Parathyroid adenoma (tissue), 2 donors: Measurements from ENCODE around the gene SH3D19.
"Not testable (repeated sequence)": the region's sequence is repeated elsewhere in the genome, so short reads cannot be mapped to it uniquely, and the experiment has no call there.

Source experiments
- H2AFZ ChIP-seq: fragments of 300-600 bp; sonication (generic); one replicate; pipeline ENCODE4 v1.7.0; 2017; ENCODE audit warnings: antibody characterized with exemption, mild to moderate bottlenecking
- H3K27ac ChIP-seq: fragments of 300-600 bp; sonication (generic); one replicate; pipeline ENCODE4 v1.7.0; 2017
- H3K27me3 ChIP-seq: fragments of 300-600 bp; sonication (generic); one replicate; pipeline ENCODE4 v1.7.0; 2017; ENCODE audit warnings: low read length; ENCODE audit not compliant: control insufficient read depth, insufficient read depth
- H3K36me3 ChIP-seq: fragments of 300-600 bp; sonication (generic); one replicate; pipeline ENCODE4 v1.7.0; 2017; ENCODE audit warnings: low read length; ENCODE audit not compliant: control insufficient read depth, insufficient read depth
- H3K4me1 ChIP-seq: fragments of 300-600 bp; sonication (generic); one replicate; pipeline ENCODE4 v1.7.0; 2017; ENCODE audit warnings: control low read depth
- H3K4me2 ChIP-seq: fragments of 300-600 bp; sonication (generic); one replicate; pipeline ENCODE4 v1.7.0; 2017; ENCODE audit warnings: low read length
- H3K4me3 ChIP-seq: fragments of 300-600 bp; sonication (generic); one replicate; pipeline ENCODE4 v1.7.0; 2017; ENCODE audit warnings: low read depth, low read length
- H3K79me2 ChIP-seq: fragments of 300-600 bp; sonication (generic); one replicate; pipeline ENCODE4 v1.7.0; 2017; ENCODE audit warnings: control low read depth
- H3K9ac ChIP-seq: fragments of 300-600 bp; sonication (generic); one replicate; pipeline ENCODE4 v1.7.0; 2017; ENCODE audit warnings: mild to moderate bottlenecking
- H3K9me3 ChIP-seq: fragments of 300-600 bp; sonication (generic); one replicate; pipeline ENCODE4 v1.7.0; 2017; ENCODE audit warnings: low read length; ENCODE audit not compliant: control insufficient read depth
- TF ChIP-seq, protein P1 (sequence below): fragments of 300-600 bp; sonication (generic); IDR thresholded peaks from one replicate; pipeline ENCODE4 v1.7.0; 2017; ENCODE audit warnings: antibody characterized with exemption, mild to moderate bottlenecking
- donor health status: primary hyperparathyroidism.

The SH3D19 gene

DNA sequence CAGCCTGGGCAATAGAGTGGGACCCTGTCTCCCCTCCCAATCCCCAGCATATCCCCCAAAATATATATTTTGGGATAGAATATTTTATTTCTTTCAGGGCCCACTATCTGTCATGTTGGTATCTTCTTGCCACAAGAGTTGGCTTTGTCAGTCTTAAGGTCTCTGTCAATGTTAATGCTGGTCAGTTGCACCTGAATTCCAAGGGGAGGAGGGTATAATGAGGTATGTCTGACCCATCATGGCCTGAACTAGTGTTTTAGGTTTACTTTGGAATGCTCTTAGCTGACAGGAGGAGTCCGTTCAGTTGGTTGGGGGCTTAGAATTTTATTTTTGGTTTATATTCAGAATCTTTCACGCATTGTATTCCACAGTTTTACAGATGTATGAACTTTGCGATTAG, 232.2 kb downstream of the SH3D19 start:
- Histone ChIP-seq H3K4me1 (no peaks in the 10 kb centered on the region), H3K27me3 (no peaks in the 10 kb centered on the region), H3K9ac (no peak overlapping the region), H3K79me2 (no peaks in the 10 kb centered on the region), H3K36me3 (no peaks in the 10 kb centered on the region), H3K9me3 (no peaks in the 10 kb centered on the region), H3K4me2 (no peak overlapping the region), H3K27ac (no peak overlapping the region), H3K4me3 (no peak overlapping the region), H2AFZ (no peak overlapping the region)
- TF ChIP-seq, protein P1, sequence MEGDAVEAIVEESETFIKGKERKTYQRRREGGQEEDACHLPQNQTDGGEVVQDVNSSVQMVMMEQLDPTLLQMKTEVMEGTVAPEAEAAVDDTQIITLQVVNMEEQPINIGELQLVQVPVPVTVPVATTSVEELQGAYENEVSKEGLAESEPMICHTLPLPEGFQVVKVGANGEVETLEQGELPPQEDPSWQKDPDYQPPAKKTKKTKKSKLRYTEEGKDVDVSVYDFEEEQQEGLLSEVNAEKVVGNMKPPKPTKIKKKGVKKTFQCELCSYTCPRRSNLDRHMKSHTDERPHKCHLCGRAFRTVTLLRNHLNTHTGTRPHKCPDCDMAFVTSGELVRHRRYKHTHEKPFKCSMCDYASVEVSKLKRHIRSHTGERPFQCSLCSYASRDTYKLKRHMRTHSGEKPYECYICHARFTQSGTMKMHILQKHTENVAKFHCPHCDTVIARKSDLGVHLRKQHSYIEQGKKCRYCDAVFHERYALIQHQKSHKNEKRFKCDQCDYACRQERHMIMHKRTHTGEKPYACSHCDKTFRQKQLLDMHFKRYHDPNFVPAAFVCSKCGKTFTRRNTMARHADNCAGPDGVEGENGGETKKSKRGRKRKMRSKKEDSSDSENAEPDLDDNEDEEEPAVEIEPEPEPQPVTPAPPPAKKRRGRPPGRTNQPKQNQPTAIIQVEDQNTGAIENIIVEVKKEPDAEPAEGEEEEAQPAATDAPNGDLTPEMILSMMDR, result no peak

DNA sequence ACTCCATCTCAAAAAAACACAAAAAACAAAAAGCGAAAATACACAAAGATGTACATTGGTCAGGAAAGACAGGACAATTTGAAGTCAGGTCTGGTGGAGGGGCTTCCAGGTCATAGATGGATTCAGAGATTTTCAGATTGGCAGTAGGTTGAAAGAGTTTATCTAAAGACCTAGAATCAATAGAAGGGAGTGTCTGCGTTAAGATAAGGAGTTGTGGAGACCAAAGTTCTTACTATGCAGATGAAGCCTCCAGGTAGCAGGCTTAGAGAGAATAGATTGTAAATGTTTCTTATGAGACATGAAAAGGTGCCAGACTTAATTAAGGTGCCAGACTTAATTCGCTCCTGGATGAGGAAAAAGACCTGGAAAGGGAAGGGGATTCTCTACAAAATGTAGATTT, 232.9 kb downstream of the SH3D19 start:
- H3K27me3 ChIP-seq, result no peaks in the 10 kb centered on the region
- no peaks in the 10 kb centered on the region for H3K36me3 ChIP-seq
- TF ChIP-seq, protein P1, result no peak
- no peaks in the 10 kb centered on the region for H3K4me1 ChIP-seq
- no peaks in the 10 kb centered on the region for H3K79me2 ChIP-seq
- H3K4me3 ChIP-seq, result no peak overlapping the region
- no peak overlapping the region for H3K9ac ChIP-seq
- no peak overlapping the region for H2AFZ ChIP-seq
- H3K27ac ChIP-seq, result no peak overlapping the region
- no peak overlapping the region for H3K4me2 ChIP-seq
- no peaks in the 10 kb centered on the region for H3K9me3 ChIP-seq

DNA sequence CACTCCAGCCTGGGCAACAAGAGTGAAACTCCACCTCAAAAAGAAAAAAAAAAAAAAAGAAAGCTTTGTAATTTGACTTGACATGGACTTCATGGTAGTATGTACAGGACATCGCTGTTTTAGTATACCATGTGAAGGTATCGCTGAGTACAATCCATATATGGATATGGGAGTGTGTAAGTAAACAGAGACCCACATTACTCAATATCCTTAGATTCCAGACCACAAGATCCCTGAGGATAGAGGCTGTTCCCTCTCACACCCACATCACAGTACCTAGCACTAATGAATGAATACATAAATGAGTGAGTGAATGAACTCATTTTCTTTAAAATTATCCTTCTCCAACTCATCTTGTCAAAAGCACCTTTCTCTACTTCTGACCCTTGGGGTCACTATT, 234.4 kb downstream of the SH3D19 start:
- TF ChIP-seq, protein P1, result no peak
- Histone ChIP-seq H3K4me3 (no peak overlapping the region), H3K9ac (no peak overlapping the region), H3K27me3 (no peaks in the 10 kb centered on the region), H2AFZ (no peak overlapping the region), H3K9me3 (no peaks in the 10 kb centered on the region), H3K4me1 (no peaks in the 10 kb centered on the region), H3K27ac (no peak overlapping the region), H3K4me2 (no peak overlapping the region), H3K79me2 (no peaks in the 10 kb centered on the region), H3K36me3 (no peaks in the 10 kb centered on the region)

DNA sequence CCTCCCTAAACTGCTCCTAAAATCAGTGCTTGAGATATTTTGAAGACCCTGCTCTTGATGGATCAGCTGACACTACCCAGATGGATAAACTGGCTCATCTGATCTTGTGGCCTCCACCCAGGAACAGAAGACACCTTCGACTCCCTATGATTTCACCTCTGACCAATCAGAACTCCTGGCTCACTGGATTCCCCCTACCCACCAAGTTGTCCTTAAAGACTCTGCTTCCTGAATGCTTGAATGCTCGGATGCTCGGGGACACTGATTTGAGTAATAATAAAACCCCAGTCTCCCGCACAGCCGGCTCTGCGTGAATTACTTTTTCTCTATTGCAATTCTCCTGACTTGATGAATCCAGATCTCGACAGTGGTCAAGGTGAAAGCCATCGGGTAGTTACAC, 237.9 kb downstream of the SH3D19 start:
- no peak overlapping the region for H3K4me3 ChIP-seq
- no peaks in the 10 kb centered on the region for H3K79me2 ChIP-seq
- H3K9ac ChIP-seq, result no peak overlapping the region
- no peak overlapping the region for H2AFZ ChIP-seq
- no peak overlapping the region for H3K27ac ChIP-seq
- no peaks in the 10 kb centered on the region for H3K4me1 ChIP-seq
- H3K27me3 ChIP-seq, result no peaks in the 10 kb centered on the region
- TF ChIP-seq, protein P1, result no peak
- no peak overlapping the region for H3K4me2 ChIP-seq
- H3K9me3 ChIP-seq, result no peaks in the 10 kb centered on the region
- no peaks in the 10 kb centered on the region for H3K36me3 ChIP-seq

DNA sequence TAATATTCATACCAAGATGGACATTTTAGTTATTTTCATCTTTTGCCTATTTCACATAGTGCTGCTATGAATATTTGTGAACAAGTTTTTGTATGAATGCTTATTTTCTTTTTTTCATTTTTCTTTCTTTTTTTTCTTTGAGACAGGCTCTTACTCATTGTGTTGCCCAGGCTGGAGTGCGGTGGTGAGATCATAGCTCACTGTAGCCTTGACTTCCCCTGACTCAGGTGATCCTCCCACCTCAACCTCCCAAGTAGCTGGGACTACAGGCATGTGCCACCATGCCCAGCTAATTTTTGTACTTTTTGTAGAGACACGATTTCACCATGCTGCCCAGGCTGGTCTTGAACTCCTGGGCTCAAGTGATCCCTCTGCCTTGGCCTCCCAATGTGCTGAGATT, 247.4 kb downstream of the SH3D19 start:
- not testable (repeated sequence) for H3K79me2 ChIP-seq, H3K36me3 ChIP-seq, H3K9me3 ChIP-seq, H2AFZ ChIP-seq, H3K4me1 ChIP-seq, H3K9ac ChIP-seq, H3K4me2 ChIP-seq, H3K27me3 ChIP-seq, H3K27ac ChIP-seq, H3K4me3 ChIP-seq
